GM21619 (cell line): ENCODE results near the gene TATDN3.
"Not testable (repeated sequence)": the region's sequence is repeated elsewhere in the genome, so short reads cannot be mapped to it uniquely, and the experiment has no call there.

Source experiments
- ATAC-seq: cut with Tn5 transposase; IDR thresholded peaks from one replicate; pipeline ENCODE4 v1.9.1; 2021; ENCODE audit not compliant: unreplicated experiment

TATDN3 gene

DNA sequence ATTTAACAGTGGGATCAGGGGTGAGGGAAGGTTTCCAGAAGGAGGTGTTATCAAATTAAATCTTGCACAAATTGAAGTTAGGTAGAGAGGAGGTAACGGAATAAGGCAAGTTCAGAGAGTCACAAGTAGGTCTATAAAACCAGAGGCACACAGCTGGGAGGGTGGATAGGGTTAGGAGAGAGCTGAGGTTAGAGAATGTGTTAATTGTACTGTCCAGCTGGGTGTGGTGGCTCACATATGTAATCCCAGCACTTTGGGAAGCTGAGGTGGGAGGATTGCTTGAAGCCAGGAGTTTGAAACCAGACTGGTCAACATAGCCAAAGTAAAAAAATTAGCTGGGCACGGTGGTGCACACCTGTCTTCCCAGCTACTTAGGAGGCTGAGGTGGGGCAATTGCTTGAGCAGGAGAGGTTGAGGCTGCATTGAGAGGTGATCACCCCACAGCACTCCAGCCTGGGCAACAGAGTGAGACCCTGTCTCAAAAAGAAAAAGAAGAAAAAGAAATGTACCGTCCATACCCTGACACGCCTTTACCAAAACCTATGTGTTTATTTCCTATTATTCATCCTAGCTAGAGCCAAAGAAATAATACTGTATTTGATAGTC, 35.6 kb downstream of the TATDN3 start:
- ATAC-seq = no peak

DNA sequence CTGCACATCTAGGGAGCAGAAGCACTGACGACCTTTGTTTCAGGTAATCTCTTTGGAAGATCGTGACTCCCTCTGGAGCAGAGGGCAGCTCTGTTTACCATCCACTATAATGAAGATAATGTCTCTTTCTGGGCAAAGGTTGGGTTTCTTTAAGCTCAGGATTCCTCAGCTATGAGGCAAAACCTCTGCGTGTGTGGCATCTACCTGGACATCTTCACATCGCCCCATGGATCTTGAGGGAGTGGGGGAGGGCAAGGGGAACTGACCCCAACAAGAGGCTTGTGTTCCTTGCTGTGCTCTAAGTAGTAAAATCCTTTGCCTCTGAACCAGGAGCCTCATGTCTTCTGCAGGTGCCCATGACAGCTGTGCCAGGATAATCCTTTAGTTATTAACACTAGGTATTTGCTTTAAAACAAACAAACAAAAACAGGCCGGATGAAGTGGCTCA, 36.2 kb downstream of the TATDN3 start:
- no peak for ATAC-seq

DNA sequence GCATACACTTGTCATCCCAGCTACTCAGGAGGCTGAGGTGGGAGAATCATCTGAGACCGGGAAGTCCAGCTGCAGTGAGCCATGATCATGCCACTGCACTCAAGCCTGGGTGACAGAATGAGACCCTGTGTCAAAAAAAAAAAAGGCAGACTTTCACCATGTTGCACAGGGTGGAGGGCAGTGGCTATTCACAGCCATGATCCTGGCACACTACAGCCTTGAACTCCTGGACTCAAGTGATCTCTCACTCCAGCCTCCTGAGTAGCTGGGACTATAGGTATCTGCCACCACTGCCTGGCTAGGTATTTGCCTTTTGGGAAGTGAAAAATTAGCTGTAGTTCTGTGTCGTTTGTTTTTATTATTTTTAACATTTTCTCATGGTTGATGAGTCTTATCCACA, 36.7 kb downstream of the TATDN3 start:
- no peak for ATAC-seq

DNA sequence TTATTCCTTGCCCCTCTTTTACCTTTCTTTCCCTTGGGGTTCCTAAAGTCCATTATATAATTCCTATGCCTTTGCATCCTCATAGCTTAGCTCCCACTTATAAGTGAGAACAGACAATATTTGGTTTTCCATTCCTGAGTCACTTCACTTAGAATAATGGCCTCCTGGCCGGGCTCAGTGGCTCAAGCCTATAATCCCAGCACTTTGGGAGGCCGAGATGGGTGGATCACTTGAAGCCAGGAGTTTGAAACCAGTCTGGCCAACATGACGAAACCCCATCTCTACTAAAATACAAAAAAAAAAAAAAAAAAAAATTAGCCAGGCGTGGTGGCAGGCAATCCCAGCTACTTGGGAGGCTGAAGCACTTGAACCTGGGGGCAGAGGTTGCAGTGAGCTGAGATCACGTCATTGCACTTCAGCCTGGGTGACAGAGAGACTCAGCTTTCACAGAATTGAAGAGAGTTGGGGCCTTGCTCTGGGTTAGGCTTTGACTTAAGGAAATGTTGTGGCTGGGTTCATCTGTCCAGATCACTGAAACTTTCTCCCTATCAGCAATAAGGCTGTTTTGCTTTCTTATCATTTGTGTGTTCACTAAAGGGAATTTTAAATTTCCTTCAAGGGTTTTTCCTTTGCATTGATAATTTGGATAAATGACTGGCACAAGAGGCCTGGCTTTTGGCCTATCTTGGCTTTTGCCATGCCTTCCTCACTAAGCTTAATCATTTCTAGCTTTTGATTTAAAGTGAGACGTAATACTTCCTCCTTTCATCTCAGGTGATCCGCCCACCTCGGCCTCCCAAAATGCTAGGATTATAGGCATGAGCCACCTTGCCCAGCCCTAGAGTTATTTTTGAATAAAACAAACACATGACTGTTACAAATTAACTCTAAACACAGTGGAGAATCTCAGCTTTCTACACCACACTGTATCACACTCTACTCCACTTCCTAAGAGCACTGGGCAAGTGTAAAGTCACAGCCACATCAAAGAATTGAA, 41.8 kb downstream of the TATDN3 start:
- ATAC-seq = peak; percentile 81

DNA sequence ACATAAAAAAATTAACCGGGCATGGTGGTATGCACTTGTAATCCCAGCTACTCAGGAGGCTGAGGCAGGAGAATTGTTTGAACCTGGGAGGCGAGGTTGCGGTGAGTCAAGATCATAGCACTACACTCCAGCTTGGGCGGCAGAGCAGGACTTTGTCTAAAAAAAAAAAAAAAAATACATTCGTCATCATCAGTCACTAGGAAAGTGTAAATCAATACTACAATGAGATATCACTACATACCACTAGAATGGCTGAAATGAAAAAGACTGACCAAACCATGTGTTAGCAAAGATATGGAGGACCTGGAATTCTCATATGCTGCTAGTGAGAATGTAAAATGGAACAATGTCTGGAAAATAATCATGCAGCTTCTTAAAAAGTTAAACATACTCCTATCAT, 46.5 kb downstream of the TATDN3 start:
- no peak for ATAC-seq

DNA sequence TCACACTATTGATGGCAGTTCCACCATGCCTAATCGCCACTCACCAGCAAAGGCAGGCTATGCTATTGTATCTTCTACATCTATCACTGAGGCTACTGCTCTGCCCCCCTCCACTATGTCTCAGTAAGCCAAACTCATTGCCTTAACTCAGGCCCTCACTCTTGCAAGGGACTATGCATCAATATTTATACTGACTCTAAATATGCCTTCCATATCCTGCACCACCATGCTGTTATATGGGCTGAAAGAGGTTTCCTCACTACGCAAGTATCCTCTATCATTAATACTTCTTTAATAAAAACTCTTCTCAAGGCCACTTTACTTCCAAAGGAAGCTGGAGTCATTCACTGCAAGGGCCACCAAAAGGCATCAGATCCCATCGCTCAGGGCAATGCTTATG, 52.8 kb downstream of the TATDN3 start:
- ATAC-seq = not testable (repeated sequence)

DNA sequence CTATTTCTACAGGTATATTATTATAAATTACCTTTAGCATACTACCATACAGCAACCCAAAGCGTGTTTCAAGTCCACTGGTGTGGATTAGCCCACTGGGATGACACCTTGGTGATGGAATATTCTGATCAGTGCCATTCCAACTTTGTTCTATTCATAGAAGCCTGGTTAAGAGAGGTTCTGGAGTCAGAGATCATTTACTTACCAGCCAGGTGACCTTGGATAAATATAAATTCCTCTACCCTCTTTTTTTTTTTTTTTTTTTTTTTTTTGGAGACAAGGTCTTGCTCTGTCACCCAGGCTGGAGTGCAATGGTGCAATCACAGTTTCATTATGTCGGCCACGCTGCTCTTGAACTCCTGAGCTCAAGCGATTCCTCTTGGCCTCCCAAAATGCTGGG, 55.9 kb downstream of the TATDN3 start, which contains the start of gene SPATA45:
SPATA45 (minus strand) TSS at position 101 of the 400 bp plus-strand sequence. CDS start 11,500 bp downstream, outside the sequence.
- no peak for ATAC-seq

DNA sequence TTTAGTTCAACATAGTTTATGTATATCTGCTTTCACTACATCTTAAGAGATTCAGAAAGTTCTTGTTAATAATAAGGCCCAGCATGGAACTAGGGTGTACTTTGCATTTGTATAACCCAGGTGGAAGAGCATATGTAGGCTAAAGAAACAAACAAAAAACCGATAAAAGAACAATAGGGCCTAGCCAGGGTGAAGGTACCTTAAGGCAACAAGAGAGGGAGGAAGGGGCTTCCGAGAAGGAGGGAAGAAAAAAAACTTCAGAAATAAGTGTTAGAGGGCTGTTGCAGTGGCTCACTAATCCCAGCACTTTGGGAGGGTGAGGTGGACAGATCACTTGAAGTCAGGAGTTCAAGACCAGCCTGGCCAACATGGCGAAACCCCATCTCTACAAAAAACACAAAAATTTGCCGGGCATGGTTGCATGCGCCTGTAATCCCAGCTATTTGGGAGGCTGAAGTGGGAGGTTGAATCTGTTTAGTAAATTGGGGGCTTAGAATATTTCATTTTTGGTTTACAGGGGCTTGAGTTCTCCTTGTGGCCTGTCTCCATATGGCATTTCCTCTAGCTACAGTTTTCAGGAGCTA, 60.5 kb downstream of the TATDN3 start:
- ATAC-seq = no peak

DNA sequence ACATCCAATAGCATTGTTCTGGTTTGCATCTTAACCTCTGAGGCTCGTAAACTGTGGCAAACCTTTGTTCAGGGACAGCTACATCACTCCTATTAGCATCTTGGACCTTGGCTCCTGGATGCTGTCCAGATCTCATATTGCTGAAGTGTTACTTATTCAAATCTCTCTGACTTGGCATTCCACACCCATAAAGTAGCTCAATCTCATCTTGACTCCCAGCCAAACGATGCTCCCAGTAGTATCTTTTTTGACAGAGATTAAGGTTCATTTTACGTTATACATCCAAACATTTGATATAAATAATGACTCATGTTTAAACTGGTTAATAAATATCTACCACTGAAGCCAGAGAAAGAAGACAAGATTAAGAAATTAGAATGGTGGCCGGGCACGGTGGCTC, 62.0 kb downstream of the TATDN3 start:
- no peak for ATAC-seq

DNA sequence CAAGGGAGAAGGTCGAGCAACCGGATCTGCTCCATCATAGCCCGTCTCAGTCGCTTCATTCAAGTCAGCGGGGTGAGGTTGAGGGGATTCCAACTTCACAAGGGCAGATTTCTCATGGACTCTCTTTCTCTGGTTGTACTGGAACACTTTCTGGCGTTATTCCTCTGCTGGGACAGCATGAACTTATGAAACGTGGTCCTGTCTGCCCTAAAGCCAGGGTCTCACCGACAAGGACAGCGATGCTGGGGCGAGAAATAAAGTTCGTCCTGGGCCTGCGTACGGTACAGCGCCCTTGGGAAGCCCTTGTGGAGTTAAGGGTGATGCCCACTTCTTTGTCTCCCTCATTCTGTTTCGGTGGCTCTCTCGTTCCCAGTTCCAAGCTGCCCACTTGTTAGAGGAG, 65.1 kb downstream of the TATDN3 start:
- no peak for ATAC-seq

DNA sequence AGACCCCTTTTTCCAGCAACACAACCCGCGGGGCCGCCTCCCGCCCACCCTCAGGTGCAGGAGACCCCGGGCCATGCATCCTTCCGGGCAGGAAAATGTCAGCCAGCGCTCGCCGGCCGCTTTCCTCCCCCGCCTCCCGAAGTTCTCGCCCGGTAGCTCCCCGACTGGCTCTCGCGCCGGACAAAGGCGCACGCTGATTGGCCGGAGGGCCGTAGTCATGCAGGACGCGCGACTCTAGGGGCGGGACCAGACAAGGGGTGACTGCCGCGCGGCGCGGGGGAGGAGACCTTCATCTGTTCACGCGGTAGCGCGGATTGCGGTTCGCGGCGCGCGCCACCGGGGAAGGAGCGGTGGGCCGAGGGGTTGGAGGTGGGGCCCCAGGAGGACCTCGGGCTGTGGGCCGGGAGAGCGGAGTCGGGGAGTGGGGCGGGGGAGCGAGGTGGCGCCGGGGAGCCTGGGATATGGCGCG, 66.3 kb downstream of the TATDN3 start, which contains the start of gene FLVCR1:
FLVCR1 (plus strand) TSS at position 284 of the 469 bp plus-strand sequence; CDS start at position 462, 178 bp downstream.
- peak; percentile 96 for ATAC-seq

DNA sequence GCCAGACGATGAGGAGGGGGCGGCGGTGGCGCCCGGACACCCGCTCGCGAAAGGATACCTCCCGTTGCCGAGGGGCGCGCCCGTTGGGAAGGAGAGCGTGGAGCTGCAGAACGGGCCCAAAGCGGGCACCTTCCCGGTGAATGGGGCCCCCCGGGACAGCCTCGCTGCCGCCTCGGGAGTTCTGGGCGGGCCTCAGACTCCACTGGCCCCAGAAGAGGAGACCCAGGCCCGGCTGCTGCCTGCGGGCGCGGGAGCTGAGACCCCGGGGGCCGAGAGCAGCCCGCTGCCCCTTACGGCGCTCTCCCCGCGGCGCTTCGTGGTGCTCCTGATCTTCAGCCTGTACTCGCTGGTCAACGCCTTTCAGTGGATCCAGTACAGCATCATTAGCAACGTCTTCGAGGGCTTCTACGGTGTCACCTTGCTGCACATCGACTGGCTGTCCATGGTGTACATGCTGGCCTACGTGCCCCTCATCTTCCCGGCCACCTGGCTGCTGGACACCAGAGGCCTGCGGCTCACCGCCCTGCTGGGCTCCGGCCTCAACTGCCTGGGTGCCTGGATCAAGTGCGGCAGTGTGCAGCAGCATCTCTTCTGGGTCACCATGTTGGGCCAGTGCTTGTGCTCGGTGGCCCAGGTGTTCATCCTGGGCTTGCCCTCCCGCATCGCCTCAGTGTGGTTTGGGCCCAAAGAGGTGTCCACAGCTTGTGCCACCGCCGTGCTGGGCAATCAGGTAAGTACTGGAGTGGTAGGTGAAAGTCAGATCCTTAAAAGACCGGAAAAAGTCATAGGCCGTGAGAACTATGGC, 67.0 kb downstream of the TATDN3 start:
- ATAC-seq = peak; percentile 24

DNA sequence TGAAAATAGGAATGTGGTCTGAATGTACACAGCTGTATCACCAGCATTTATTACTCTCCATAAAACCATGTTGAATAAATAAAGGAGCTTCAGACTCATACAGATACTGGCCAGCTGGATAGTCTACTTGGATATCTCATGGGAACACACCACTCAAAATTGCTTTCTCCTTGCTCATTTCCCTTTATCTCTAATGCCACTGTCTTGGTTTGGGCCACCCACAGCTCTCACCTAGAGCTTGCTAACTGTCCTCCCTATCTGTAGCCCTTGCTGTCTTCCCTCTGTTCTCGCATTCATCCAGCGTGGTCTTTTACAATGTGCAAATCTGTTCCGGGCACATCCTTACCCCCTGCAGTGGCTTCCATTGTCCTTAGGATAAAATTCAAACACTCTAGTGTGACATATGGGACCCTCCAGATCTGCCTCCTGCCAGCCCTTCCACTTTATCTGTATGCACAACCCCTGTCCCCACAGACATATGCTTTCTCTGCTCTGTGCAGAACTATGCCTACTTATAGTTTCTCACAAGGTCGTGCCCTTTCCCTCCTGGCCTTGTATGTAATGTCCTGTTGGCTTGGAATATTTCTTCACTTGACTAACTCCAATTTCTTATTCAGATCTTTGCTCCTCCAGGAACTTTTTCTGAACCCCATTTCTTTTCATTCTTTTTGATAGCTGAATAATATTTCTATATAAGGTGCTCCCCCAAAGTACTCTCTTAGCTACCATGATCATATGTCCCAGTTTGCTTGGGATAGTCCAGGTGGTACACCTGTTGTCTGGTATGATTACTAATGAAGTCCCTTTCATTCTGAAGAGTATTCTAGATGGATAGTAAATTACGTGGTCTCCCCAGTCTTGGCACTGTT, 69.3 kb downstream of the TATDN3 start:
- no peak for ATAC-seq

DNA sequence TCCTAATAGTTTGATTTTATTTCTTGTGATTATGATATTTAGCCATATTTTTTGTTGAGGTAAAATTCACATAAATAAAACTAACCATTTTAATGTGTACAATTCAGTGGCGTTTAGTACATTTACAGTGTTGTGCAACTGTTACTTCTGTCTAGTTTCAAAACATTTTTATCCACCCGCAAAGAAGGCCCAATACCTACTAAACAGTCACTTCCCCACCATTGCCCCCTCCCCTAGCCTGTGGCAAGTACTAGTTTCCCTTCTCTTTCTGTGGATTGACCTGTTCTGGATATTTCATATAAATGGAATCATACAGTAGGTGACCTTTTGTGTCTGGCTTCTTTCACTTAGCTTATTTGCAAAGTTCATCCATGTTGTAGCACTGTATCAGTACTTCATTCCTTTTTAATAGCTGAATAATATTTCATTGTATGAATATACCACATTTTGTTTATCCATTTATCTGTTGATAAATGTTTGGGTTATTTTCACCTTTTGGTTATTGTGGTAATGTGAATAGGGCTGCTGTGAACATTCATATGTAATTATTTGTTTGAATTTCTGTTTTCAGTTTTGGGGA, 70.5 kb downstream of the TATDN3 start:
- no peak for ATAC-seq

DNA sequence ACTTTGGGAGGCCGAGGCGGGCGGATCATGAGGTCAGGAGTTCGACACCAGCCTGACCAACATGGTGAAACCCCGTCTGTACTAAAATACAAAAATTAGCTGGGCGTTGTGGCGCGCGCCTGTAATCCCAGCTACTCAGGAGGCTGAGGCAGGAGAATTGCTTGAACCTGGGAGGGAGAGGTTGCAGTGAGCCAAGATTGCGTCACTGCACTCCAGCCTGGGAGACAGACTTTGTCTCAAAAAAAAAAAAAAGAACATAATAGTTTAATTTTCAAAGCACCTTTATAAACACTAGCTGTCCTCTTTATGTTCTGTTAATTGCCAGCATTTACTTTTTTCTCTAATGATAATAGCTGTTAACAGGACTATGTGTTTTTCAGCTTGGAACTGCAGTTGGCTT, 71.7 kb downstream of the TATDN3 start:
- not testable (repeated sequence) for ATAC-seq

DNA sequence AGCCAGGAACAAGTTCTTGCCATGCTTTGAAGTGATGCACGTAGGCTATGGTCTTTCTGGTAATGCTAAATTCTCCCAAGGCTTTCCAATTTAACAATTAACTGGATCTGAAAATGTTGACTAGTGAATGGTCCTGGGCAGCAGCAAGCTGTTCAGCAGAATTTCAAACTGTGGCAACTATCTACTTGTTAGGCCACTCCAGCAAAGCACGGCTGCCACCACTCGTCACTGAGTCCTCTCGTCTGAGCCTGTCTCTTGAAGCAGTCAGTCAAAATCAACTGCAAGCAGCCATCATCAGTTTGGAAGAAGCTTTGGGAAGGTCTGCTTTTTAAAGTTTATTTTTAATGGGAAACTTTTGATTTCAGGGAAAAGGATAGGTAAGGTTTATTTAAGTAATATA, 72.5 kb downstream of the TATDN3 start:
- no peak for ATAC-seq
